Mesodermal cell (in vitro differentiated cells): ENCODE data around the gene VCL.

Experiments used
- H3K27ac ChIP-seq: 2 replicates; pipeline ENCODE4 v1.7.0; 2013; ENCODE audit warnings: mild to moderate bottlenecking, low read depth, low read length, moderate library complexity; ENCODE audit not compliant: severe bottlenecking
- H3K36me3 ChIP-seq: 2 replicates; pipeline ENCODE4 v1.7.1; 2013; ENCODE audit warnings: mild to moderate bottlenecking, low read length, moderate library complexity; ENCODE audit not compliant: control insufficient read depth, insufficient read depth
- H3K4me1 ChIP-seq: one replicate; pipeline ENCODE4 v1.7.1; 2013; ENCODE audit warnings: mild to moderate bottlenecking, low read length; ENCODE audit not compliant: insufficient read depth, control insufficient read depth, poor library complexity, severe bottlenecking
- H3K4me3 ChIP-seq: 2 replicates; pipeline ENCODE4 v1.7.0; 2013; ENCODE audit warnings: low read length, control low read depth, mild to moderate bottlenecking; ENCODE audit not compliant: insufficient read depth, poor library complexity, severe bottlenecking; ENCODE audit errors: extremely low read depth
- H3K9me3 ChIP-seq: 2 replicates; pipeline ENCODE4 v1.7.1; 2013; ENCODE audit warnings: mild to moderate bottlenecking, low read length, moderate library complexity; ENCODE audit not compliant: control insufficient read depth
- WGBS, 2 experiments: methylation state at CpG; one replicate each; pipeline ENCODE4 v1.1.5; 2013; ENCODE audit warnings: missing lambda C conversion rate in 2 of 2; ENCODE audit not compliant: insufficient coverage in 2 of 2; 5-methylcytosine and 5-hydroxymethylcytosine counted together

The VCL gene

GRCh38 chr10:74109452-74109851, 111.5 kb downstream of the VCL start:
- Histone ChIP-seq H3K4me1 (no peaks in the 10 kb centered on the region), H3K4me3 (no peak overlapping the region), H3K36me3 (peaks cover 100% of the 10 kb centered on the region), H3K27ac (no peak overlapping the region), H3K9me3 (no peaks in the 10 kb centered on the region)

- WGBS, 2 experiments = 92 to 100% methylated on average over 1 of the region's 1 CpG
- no peak overlapping the region for H3K4me3 ChIP-seq
- no peak overlapping the region for H3K27ac ChIP-seq
- H3K9me3 ChIP-seq = no peaks in the 10 kb centered on the region
- peaks cover 99% of the 10 kb centered on the region for H3K36me3 ChIP-seq
- H3K4me1 ChIP-seq = no peaks in the 10 kb centered on the region
Measured at GRCh38 chr10:74110120-74110519, 112.2 kb downstream of the VCL start.

GRCh38 chr10:74111799-74112198, 113.9 kb downstream of the VCL start:
- Histone ChIP-seq H3K4me3 (no peak overlapping the region), H3K9me3 (no peaks in the 10 kb centered on the region), H3K36me3 (peaks cover 98% of the 10 kb centered on the region), H3K4me1 (no peaks in the 10 kb centered on the region), H3K27ac (no peak overlapping the region)
- WGBS, 2 experiments = 96 to 99% methylated on average over 7 of the region's 14 CpGs

- Histone ChIP-seq H3K27ac (no peak overlapping the region), H3K36me3 (peaks cover 98% of the 10 kb centered on the region), H3K4me1 (peaks cover 3% of the 10 kb centered on the region), H3K4me3 (no peak overlapping the region), H3K9me3 (no peaks in the 10 kb centered on the region)
- WGBS, 2 experiments = 100% methylated on average over 1 of the region's 1 CpG; no CpG with 5 or more reads in 1 of the 2 experiments
Measured at GRCh38 chr10:74113546-74113945, 115.6 kb downstream of the VCL start.

- Histone ChIP-seq H3K4me3 (no peak overlapping the region), H3K27ac (no peak overlapping the region), H3K36me3 (peaks cover 98% of the 10 kb centered on the region), H3K9me3 (no peaks in the 10 kb centered on the region), H3K4me1 (peaks cover 5% of the 10 kb centered on the region)
- whole genome bisulfite sequencing, 2 experiments = 90 to 98% methylated on average over 9 to 12 of the region's 12 CpGs
Measured at GRCh38 chr10:74114041-74114448, 116.1 kb downstream of the VCL start.

- Histone ChIP-seq H3K4me3 (no peak overlapping the region), H3K27ac (no peak overlapping the region), H3K4me1 (peaks cover 5% of the 10 kb centered on the region), H3K36me3 (peaks cover 94% of the 10 kb centered on the region), H3K9me3 (no peaks in the 10 kb centered on the region)
- 91 to 99% methylated on average over 4 of the region's 4 CpGs for WGBS, 2 experiments
Measured at GRCh38 chr10:74117738-74118137, 119.8 kb downstream of the VCL start.

- 94 to 100% methylated on average over 3 of the region's 3 CpGs for WGBS, 2 experiments
- peaks cover 94% of the 10 kb centered on the region for H3K36me3 ChIP-seq
- no peaks in the 10 kb centered on the region for H3K9me3 ChIP-seq
- peak overlapping the region; percentile 55 for H3K27ac ChIP-seq
- peaks cover 5% of the 10 kb centered on the region for H3K4me1 ChIP-seq
- H3K4me3 ChIP-seq = no peak overlapping the region
Measured at GRCh38 chr10:74118804-74119203, 120.9 kb downstream of the VCL start.

- H3K36me3 ChIP-seq = peaks cover 95% of the 10 kb centered on the region
- 90% methylated on average over 1 of the region's 1 CpG for WGBS, 2 experiments
- peaks cover 5% of the 10 kb centered on the region for H3K4me1 ChIP-seq
Measured at GRCh38 chr10:74120911-74121310, 123.0 kb downstream of the VCL start.

GRCh38 chr10:74121368-74121767, 123.5 kb downstream of the VCL start:
- no peak overlapping the region for H3K4me3 ChIP-seq
- WGBS, 2 experiments = 86 to 100% methylated on average over 1 of the region's 1 CpG
- H3K27ac ChIP-seq = no peak overlapping the region
- H3K4me1 ChIP-seq = peaks cover 5% of the 10 kb centered on the region
- peaks cover 95% of the 10 kb centered on the region for H3K36me3 ChIP-seq
- no peaks in the 10 kb centered on the region for H3K9me3 ChIP-seq

More at GRCh38 chr10:74120911-74121310, 123.0 kb downstream of the VCL start:
- no peaks in the 10 kb centered on the region for H3K9me3 ChIP-seq
- no peak overlapping the region for H3K27ac ChIP-seq
- H3K4me3 ChIP-seq = no peak overlapping the region

GRCh38 chr10:74122060-74122459, 124.1 kb downstream of the VCL start:
- Histone ChIP-seq H3K4me1 (peaks cover 5% of the 10 kb centered on the region), H3K4me3 (no peak overlapping the region), H3K27ac (no peak overlapping the region), H3K36me3 (peaks cover 92% of the 10 kb centered on the region), H3K9me3 (no peaks in the 10 kb centered on the region)
- 82 to 88% methylated on average over 2 of the region's 3 CpGs for WGBS, 2 experiments

GRCh38 chr10:74123081-74123480, 125.2 kb downstream of the VCL start:
- Histone ChIP-seq H3K4me1 (peaks cover 5% of the 10 kb centered on the region), H3K36me3 (peaks cover 92% of the 10 kb centered on the region), H3K4me3 (no peak overlapping the region), H3K9me3 (no peaks in the 10 kb centered on the region), H3K27ac (no peak overlapping the region)
- 43% methylated on average over 1 of the region's 1 CpG; no CpG with 5 or more reads in 1 of the 2 experiments for whole genome bisulfite sequencing, 2 experiments
